ENCODE data around the gene GARIN5B.

GARIN5B gene

GRCh38 chr19:55373993-55374757 lies 11.1 kb upstream of the GARIN5B start:
- no peak overlapping the region for H3K27ac ChIP-seq (ENCODE audit: low read length)
- no peaks in the 10 kb centered on the region for H3K36me3 ChIP-seq (ENCODE audit: control insufficient read depth in 1 of 2, insufficient read depth in 2 of 2, low read length in 2 of 2)
- peaks cover 42% of the 10 kb centered on the region for H3K27me3 ChIP-seq (ENCODE audit: low read depth, low read length)
- no peaks in the 10 kb centered on the region for H3K9me3 ChIP-seq (ENCODE audit: control insufficient read depth in 1 of 2, low read length in 2 of 2)
- no peak overlapping the region for H3K4me3 ChIP-seq (ENCODE audit: low read depth in 1 of 2, low read length in 2 of 2)
- peaks cover 0 to 13% of the 10 kb centered on the region in 2 donors for H3K4me1 ChIP-seq (ENCODE audit: control insufficient read depth in 1 of 2, insufficient read depth in 2 of 2, low read length in 2 of 2)

GRCh38 chr19:55373306-55373992 lies 10.4 kb upstream of the GARIN5B start:
- H3K27me3 ChIP-seq (ENCODE audit: low read depth, low read length): peaks cover 49% of the 10 kb centered on the region
- no peak overlapping the region for H3K4me3 ChIP-seq (ENCODE audit: low read depth in 1 of 2, low read length in 2 of 2)
- H3K36me3 ChIP-seq (ENCODE audit: control insufficient read depth in 1 of 2, insufficient read depth in 2 of 2, low read length in 2 of 2): no peaks in the 10 kb centered on the region
- no peak overlapping the region for H3K27ac ChIP-seq (ENCODE audit: low read length)
- H3K9me3 ChIP-seq (ENCODE audit: control insufficient read depth in 1 of 2, low read length in 2 of 2): no peaks in the 10 kb centered on the region
- H3K4me1 ChIP-seq (ENCODE audit: control insufficient read depth in 1 of 2, insufficient read depth in 2 of 2, low read length in 2 of 2): peaks cover 0 to 20% of the 10 kb centered on the region in 2 donors

GRCh38 chr19:55372316-55373081 lies 9.4 kb upstream of the GARIN5B start:
- Histone ChIP-seq H3K4me3 (ENCODE audit: low read depth in 1 of 2, low read length in 2 of 2) (no peak overlapping the region), H3K36me3 (ENCODE audit: control insufficient read depth in 1 of 2, insufficient read depth in 2 of 2, low read length in 2 of 2) (no peaks in the 10 kb centered on the region), H3K27ac (ENCODE audit: low read length) (no peak overlapping the region), H3K4me1 (ENCODE audit: control insufficient read depth in 1 of 2, insufficient read depth in 2 of 2, low read length in 2 of 2) (peaks cover 0 to 15% of the 10 kb centered on the region in 2 donors), H3K9me3 (ENCODE audit: control insufficient read depth in 1 of 2, low read length in 2 of 2) (no peaks in the 10 kb centered on the region), H3K27me3 (ENCODE audit: low read depth, low read length) (peaks cover 46% of the 10 kb centered on the region)

GRCh38 chr19:55370305-55370988 lies 7.4 kb upstream of the GARIN5B start, which contains the start of gene IL11:
Gene IL11 (minus strand): TSS chr19:55370463. CDS start chr19:55370310, 153 bp downstream.
- Histone ChIP-seq H3K27me3 (ENCODE audit: low read depth, low read length) (peaks cover 45% of the 10 kb centered on the region), H3K4me3 (ENCODE audit: low read depth in 1 of 2, low read length in 2 of 2) (peak within 1 kb of the TSS in 1 of 2 donors; percentile 49), H3K4me1 (ENCODE audit: control insufficient read depth in 1 of 2, insufficient read depth in 2 of 2, low read length in 2 of 2) (peaks cover 0 to 15% of the 10 kb centered on the region in 2 donors), H3K9me3 (ENCODE audit: control insufficient read depth in 1 of 2, low read length in 2 of 2) (no peaks in the 10 kb centered on the region), H3K36me3 (ENCODE audit: control insufficient read depth in 1 of 2, insufficient read depth in 2 of 2, low read length in 2 of 2) (no peaks in the 10 kb centered on the region), H3K27ac (ENCODE audit: low read length) (no peak within 1 kb of the TSS)

- H3K9me3 ChIP-seq (ENCODE audit: control insufficient read depth in 1 of 2, low read length in 2 of 2): no peaks in the 10 kb centered on the region
- no peaks in the 10 kb centered on the region for H3K36me3 ChIP-seq (ENCODE audit: control insufficient read depth in 1 of 2, insufficient read depth in 2 of 2, low read length in 2 of 2)
- no peak overlapping the region for H3K27ac ChIP-seq (ENCODE audit: low read length)
- H3K4me1 ChIP-seq (ENCODE audit: control insufficient read depth in 1 of 2, insufficient read depth in 2 of 2, low read length in 2 of 2): peaks cover 0 to 15% of the 10 kb centered on the region in 2 donors
- H3K4me3 ChIP-seq (ENCODE audit: low read depth in 1 of 2, low read length in 2 of 2): peak overlapping the region in 1 of 2 donors; percentile 49
- peaks cover 46% of the 10 kb centered on the region for H3K27me3 ChIP-seq (ENCODE audit: low read depth, low read length)
Observed at GRCh38 chr19:55369653-55370304, 6.7 kb upstream of the GARIN5B start.

- no peak overlapping the region for H3K4me3 ChIP-seq (ENCODE audit: low read depth in 1 of 2, low read length in 2 of 2)
- H3K9me3 ChIP-seq (ENCODE audit: control insufficient read depth in 1 of 2, low read length in 2 of 2): no peaks in the 10 kb centered on the region
- no peak overlapping the region for H3K27ac ChIP-seq (ENCODE audit: low read length)
- peaks cover 0 to 15% of the 10 kb centered on the region in 2 donors for H3K4me1 ChIP-seq (ENCODE audit: control insufficient read depth in 1 of 2, insufficient read depth in 2 of 2, low read length in 2 of 2)
- H3K36me3 ChIP-seq (ENCODE audit: control insufficient read depth in 1 of 2, insufficient read depth in 2 of 2, low read length in 2 of 2): no peaks in the 10 kb centered on the region
- peaks cover 45% of the 10 kb centered on the region for H3K27me3 ChIP-seq (ENCODE audit: low read depth, low read length)
Observed at GRCh38 chr19:55368701-55369563, 5.9 kb upstream of the GARIN5B start.

- H3K4me3 ChIP-seq (ENCODE audit: low read depth in 1 of 2, low read length in 2 of 2): no peak overlapping the region
- peaks cover 39% of the 10 kb centered on the region for H3K27me3 ChIP-seq (ENCODE audit: low read depth, low read length)
- peaks cover 0 to 15% of the 10 kb centered on the region in 2 donors for H3K4me1 ChIP-seq (ENCODE audit: control insufficient read depth in 1 of 2, insufficient read depth in 2 of 2, low read length in 2 of 2)
- H3K9me3 ChIP-seq (ENCODE audit: control insufficient read depth in 1 of 2, low read length in 2 of 2): no peaks in the 10 kb centered on the region
- H3K27ac ChIP-seq (ENCODE audit: low read length): no peak overlapping the region
- H3K36me3 ChIP-seq (ENCODE audit: control insufficient read depth in 1 of 2, insufficient read depth in 2 of 2, low read length in 2 of 2): no peaks in the 10 kb centered on the region
Observed at GRCh38 chr19:55368106-55368505, 5.0 kb upstream of the GARIN5B start.

- H3K36me3 ChIP-seq (ENCODE audit: control insufficient read depth in 1 of 2, insufficient read depth in 2 of 2, low read length in 2 of 2): no peaks in the 10 kb centered on the region
- H3K4me3 ChIP-seq (ENCODE audit: low read depth in 1 of 2, low read length in 2 of 2): no peak overlapping the region
- H3K27ac ChIP-seq (ENCODE audit: low read length): no peak overlapping the region
- peaks cover 0 to 15% of the 10 kb centered on the region in 2 donors for H3K4me1 ChIP-seq (ENCODE audit: control insufficient read depth in 1 of 2, insufficient read depth in 2 of 2, low read length in 2 of 2)
- peaks cover 28% of the 10 kb centered on the region for H3K27me3 ChIP-seq (ENCODE audit: low read depth, low read length)
- no peaks in the 10 kb centered on the region for H3K9me3 ChIP-seq (ENCODE audit: control insufficient read depth in 1 of 2, low read length in 2 of 2)
Observed at GRCh38 chr19:55366790-55367189, 3.7 kb upstream of the GARIN5B start.

- H3K27me3 ChIP-seq (ENCODE audit: low read depth, low read length): peaks cover 24% of the 10 kb centered on the region
- no peak overlapping the region for H3K27ac ChIP-seq (ENCODE audit: low read length)
- no peaks in the 10 kb centered on the region for H3K36me3 ChIP-seq (ENCODE audit: control insufficient read depth in 1 of 2, insufficient read depth in 2 of 2, low read length in 2 of 2)
- no peaks in the 10 kb centered on the region for H3K9me3 ChIP-seq (ENCODE audit: control insufficient read depth in 1 of 2, low read length in 2 of 2)
- peaks cover 0 to 15% of the 10 kb centered on the region in 2 donors for H3K4me1 ChIP-seq (ENCODE audit: control insufficient read depth in 1 of 2, insufficient read depth in 2 of 2, low read length in 2 of 2)
- H3K4me3 ChIP-seq (ENCODE audit: low read depth in 1 of 2, low read length in 2 of 2): no peak overlapping the region
Observed at GRCh38 chr19:55365964-55366363, 2.9 kb upstream of the GARIN5B start.

- H3K27ac ChIP-seq (ENCODE audit: low read length): no peak overlapping the region
- no peak overlapping the region for H3K4me3 ChIP-seq (ENCODE audit: low read depth in 1 of 2, low read length in 2 of 2)
- no peaks in the 10 kb centered on the region for H3K9me3 ChIP-seq (ENCODE audit: control insufficient read depth in 1 of 2, low read length in 2 of 2)
- H3K36me3 ChIP-seq (ENCODE audit: control insufficient read depth in 1 of 2, insufficient read depth in 2 of 2, low read length in 2 of 2): no peaks in the 10 kb centered on the region
- peaks cover 0 to 15% of the 10 kb centered on the region in 2 donors for H3K4me1 ChIP-seq (ENCODE audit: control insufficient read depth in 1 of 2, insufficient read depth in 2 of 2, low read length in 2 of 2)
- peaks cover 18% of the 10 kb centered on the region for H3K27me3 ChIP-seq (ENCODE audit: low read depth, low read length)
Observed at GRCh38 chr19:55365245-55365644, 2.2 kb upstream of the GARIN5B start.
